Measurements from ENCODE around the gene KPNB1. TPM values are rescaled to one million over a fixed set of nuclear protein-coding genes. Genes with fewer than 3 reads are reported as not detected.

Gene KPNB1
- total RNA-seq: 100 to 1,000 TPM; 475 to 488 TPM

GRCh38 chr17:47649153-47649971, at the start of gene KPNB1:
Gene KPNB1, plus strand, starts transcription at chr17:47649919. Its CDS starts 326 bp downstream, at chr17:47650245.
- Mint-ChIP-seq H3K27me3 (no peaks in the 10 kb centered on the region), H3K27ac (peak within 1 kb of the TSS; percentile 98), H3K9me3 (no peaks in the 10 kb centered on the region), H3K4me1 (ENCODE audit: low read depth) (peaks cover 44% of the 10 kb centered on the region), H3K36me3 (peaks cover 36% of the 10 kb centered on the region), H3K4me3 (peak within 1 kb of the TSS; percentile 92)
- intact Hi-C loops (cut with micrococcal nuclease): loop anchor here (1.0 to 5.0 kb wide), 9 partner anchors 11 to 321 kb away; partner anchors contain the start of gene TBKBP1
- ChIA-PET POLR2A (interaction anchor here (0.6 to 5.1 kb wide), 17 partner anchors 10 to 246 kb away, joined by 3 to 31 read pairs (median 4); partner anchors contain the start of gene TBX21), CTCF (interaction anchor here (0.6 to 2.3 kb wide), 9 partner anchors 10 to 141 kb away, joined by 3 to 17 read pairs (median 5); partner anchors contain the start of gene TBX21)
- peak; percentile 100 for DNase-seq

- ChIA-PET CTCF (interaction anchor here (4.4 kb wide), 1 partner anchor 11 kb away, joined by 29 read pairs; no protein-coding TSS in a partner anchor), POLR2A (no interaction called here)
- intact Hi-C loops (cut with micrococcal nuclease): no loop called here
- DNase-seq: no peak
- peaks cover 28% of the 10 kb centered on the region for H3K36me3 Mint-ChIP-seq
- H3K27ac Mint-ChIP-seq: no peak overlapping the region
- H3K27me3 Mint-ChIP-seq: no peaks in the 10 kb centered on the region
- H3K4me1 Mint-ChIP-seq (ENCODE audit: low read depth): peaks cover 2% of the 10 kb centered on the region
- no peak overlapping the region for H3K4me3 Mint-ChIP-seq
- no peaks in the 10 kb centered on the region for H3K9me3 Mint-ChIP-seq
Observed at GRCh38 chr17:47603830-47604597, 45.7 kb upstream of the KPNB1 start.

GRCh38 chr17:47604598-47604927, 45.2 kb upstream of the KPNB1 start:
- Mint-ChIP-seq H3K9me3 (no peaks in the 10 kb centered on the region), H3K27ac (no peak overlapping the region), H3K4me3 (no peak overlapping the region), H3K27me3 (no peaks in the 10 kb centered on the region), H3K4me1 (ENCODE audit: low read depth) (peaks cover 2% of the 10 kb centered on the region), H3K36me3 (peaks cover 28% of the 10 kb centered on the region)
- DNase-seq: no peak
- POLR2A ChIA-PET: no interaction called here
- intact Hi-C loops (cut with micrococcal nuclease): no loop called here
- CTCF ChIA-PET: interaction anchor here (4.4 kb wide), 1 partner anchor 11 kb away, joined by 29 read pairs; no protein-coding TSS in a partner anchor

- no peak for DNase-seq
- no peak overlapping the region for H3K27ac Mint-ChIP-seq
- ChIA-PET CTCF (interaction anchor here (4.4 kb wide), 1 partner anchor 10 kb away, joined by 29 read pairs; no protein-coding TSS in a partner anchor), POLR2A (no interaction called here)
- H3K36me3 Mint-ChIP-seq: peaks cover 30% of the 10 kb centered on the region
- H3K4me1 Mint-ChIP-seq (ENCODE audit: low read depth): peaks cover 3% of the 10 kb centered on the region
- intact Hi-C loops (cut with micrococcal nuclease): no loop called here
- H3K27me3 Mint-ChIP-seq: no peaks in the 10 kb centered on the region
- H3K9me3 Mint-ChIP-seq: no peaks in the 10 kb centered on the region
- no peak overlapping the region for H3K4me3 Mint-ChIP-seq
Observed at GRCh38 chr17:47605011-47605410, 44.7 kb upstream of the KPNB1 start.

GRCh38 chr17:47607481-47607880, 42.2 kb upstream of the KPNB1 start:
- POLR2A ChIA-PET: interaction anchor here (0.6 to 0.7 kb wide), 2 partner anchors 69 to 134 kb away, joined by 3 to 5 read pairs; no protein-coding TSS in a partner anchor
- Mint-ChIP-seq H3K27ac (peak overlapping the region; percentile 4), H3K4me1 (ENCODE audit: low read depth) (peaks cover 9% of the 10 kb centered on the region), H3K9me3 (no peaks in the 10 kb centered on the region), H3K27me3 (no peaks in the 10 kb centered on the region), H3K4me3 (no peak overlapping the region), H3K36me3 (peaks cover 20% of the 10 kb centered on the region)
- intact Hi-C loops (cut with micrococcal nuclease): no loop called here
- no peak for DNase-seq
- CTCF ChIA-PET: no interaction called here

- CTCF ChIA-PET: interaction anchor here (0.7 kb wide), 1 partner anchor 37 kb away, joined by 3 read pairs; no protein-coding TSS in a partner anchor
- H3K9me3 Mint-ChIP-seq: no peaks in the 10 kb centered on the region
- DNase-seq: no peak
- POLR2A ChIA-PET: no interaction called here
- intact Hi-C loops (cut with micrococcal nuclease): loop anchor here (10.0 kb wide), 1 partner anchor 97 kb away; no protein-coding TSS in a partner anchor
- peaks cover 9% of the 10 kb centered on the region for H3K4me1 Mint-ChIP-seq (ENCODE audit: low read depth)
- H3K36me3 Mint-ChIP-seq: peaks cover 18% of the 10 kb centered on the region
- no peak overlapping the region for H3K27ac Mint-ChIP-seq
- H3K27me3 Mint-ChIP-seq: no peaks in the 10 kb centered on the region
- H3K4me3 Mint-ChIP-seq: no peak overlapping the region
Observed at GRCh38 chr17:47611372-47612350, 38.1 kb upstream of the KPNB1 start.

GRCh38 chr17:47615766-47616424, 33.8 kb upstream of the KPNB1 start:
- CTCF ChIA-PET: interaction anchor here (0.6 to 3.7 kb wide), 22 partner anchors 9 to 406 kb away, joined by 3 to 29 read pairs (median 4); partner anchors contain the start of genes KPNB1 and MYL4
- Mint-ChIP-seq H3K36me3 (peaks cover 30% of the 10 kb centered on the region), H3K27ac (no peak overlapping the region), H3K4me3 (no peak overlapping the region), H3K27me3 (no peaks in the 10 kb centered on the region), H3K9me3 (no peaks in the 10 kb centered on the region), H3K4me1 (ENCODE audit: low read depth) (peaks cover 16% of the 10 kb centered on the region)
- intact Hi-C loops (cut with micrococcal nuclease): loop anchor here (2.0 to 10.0 kb wide), 3 partner anchors 101 to 384 kb away; no protein-coding TSS in a partner anchor
- no peak for DNase-seq
- POLR2A ChIA-PET: interaction anchor here (1.1 kb wide), 1 partner anchor 34 kb away, joined by 3 read pairs; the partner anchor contains the start of gene KPNB1

- intact Hi-C loops (cut with micrococcal nuclease): loop anchor here (5.0 to 10.0 kb wide), 2 partner anchors 104 to 386 kb away; no protein-coding TSS in a partner anchor
- H3K9me3 Mint-ChIP-seq: no peaks in the 10 kb centered on the region
- no peak overlapping the region for H3K27ac Mint-ChIP-seq
- H3K36me3 Mint-ChIP-seq: peaks cover 34% of the 10 kb centered on the region
- no peaks in the 10 kb centered on the region for H3K27me3 Mint-ChIP-seq
- no peak for DNase-seq
- CTCF ChIA-PET: interaction anchor here (1.2 to 1.8 kb wide), 3 partner anchors 183 to 390 kb away, joined by 4 read pairs; no protein-coding TSS in a partner anchor
- no peak overlapping the region for H3K4me3 Mint-ChIP-seq
- POLR2A ChIA-PET: interaction anchor here (0.9 kb wide), 1 partner anchor 31 kb away, joined by 3 read pairs; the partner anchor contains the start of gene KPNB1
- peaks cover 20% of the 10 kb centered on the region for H3K4me1 Mint-ChIP-seq (ENCODE audit: low read depth)
Observed at GRCh38 chr17:47618410-47618809, 31.3 kb upstream of the KPNB1 start.

GRCh38 chr17:47620503-47621245, 29.0 kb upstream of the KPNB1 start:
- peaks cover 38% of the 10 kb centered on the region for H3K36me3 Mint-ChIP-seq
- ChIA-PET POLR2A (interaction anchor here (1.0 to 1.3 kb wide), 2 partner anchors 28 to 88 kb away, joined by 4 read pairs; partner anchors contain the start of gene KPNB1), CTCF (interaction anchor here (1.2 kb wide), 1 partner anchor 26 kb away, joined by 3 read pairs; no protein-coding TSS in a partner anchor)
- intact Hi-C loops (cut with micrococcal nuclease): loop anchor here (1.0 kb wide), 3 partner anchors 29 to 101 kb away; partner anchors contain the start of gene KPNB1
- DNase-seq: no peak
- H3K4me1 Mint-ChIP-seq (ENCODE audit: low read depth): peaks cover 20% of the 10 kb centered on the region
- H3K4me3 Mint-ChIP-seq: no peak overlapping the region
- no peaks in the 10 kb centered on the region for H3K9me3 Mint-ChIP-seq
- H3K27me3 Mint-ChIP-seq: no peaks in the 10 kb centered on the region
- H3K27ac Mint-ChIP-seq: peak overlapping the region; percentile 73
